SK-N-SH (cell line): Measurements from ENCODE around the gene FRMPD1. TPM values are rescaled to one million over a fixed set of nuclear protein-coding genes. Genes with fewer than 3 reads are reported as not detected.

Source experiments
- CTCF ChIA-PET: fragments of 300-600, 350-600 bp; formaldehyde crosslinking; extraction: SDS; loops from one replicate; lab custom pipeline; 2021; lab: Yijun Ruan, JAX
- POLR2A ChIA-PET: fragments of 350-600 bp; sonication (Branson Sonifier 250); formaldehyde crosslinking; extraction: SDS; loops from one replicate; lab custom pipeline; 2020; ENCODE audit warnings: antibody characterized with exemption, inconsistent platforms; lab: Yijun Ruan, JAX
- DNase-seq: peaks from one replicate; pipeline ENCODE4 v3.0.0; 2012
- H2AFZ ChIP-seq: fragments of 200-600 bp; sonication (generic); 2 replicates; pipeline ENCODE4 v1.8.1; 2016; ENCODE audit warnings: antibody characterized with exemption, mild to moderate bottlenecking, low read depth
- H3F3A ChIP-seq: fragments of 200-600 bp; sonication (generic); replicated peaks from 2 replicates; pipeline ENCODE3; 2016; ENCODE audit warnings: antibody characterized with exemption, mild to moderate bottlenecking; ENCODE audit not compliant: insufficient read depth
- H3K27ac ChIP-seq, 2 experiments: fragments of 200-500 bp in 1 of 2; fragments of 200-600 bp in 1 of 2; sonication (Bioruptor generic) in 1 of 2; sonication (generic), shearing (Covaris generic) in 1 of 2; 2 replicates each; pipeline versions ENCODE4 v1.5.1 to v1.6.1; 2014 to 2016; ENCODE audit warnings: low read depth in 2 of 2, inconsistent platforms in 1 of 2, low read length in 1 of 2, mild to moderate bottlenecking in 1 of 2, mixed read lengths in 1 of 2
- H3K27me3 ChIP-seq: fragments of 200-600 bp; sonication (generic), shearing (Covaris generic); 2 replicates; pipeline ENCODE4 v1.6.1; 2016; ENCODE audit warnings: mixed run types; ENCODE audit not compliant: insufficient read depth
- H3K36me3 ChIP-seq, 2 experiments: fragments of 200-500 bp in 1 of 2; fragments of 200-600 bp in 1 of 2; sonication (Bioruptor generic) in 1 of 2; sonication (generic) in 1 of 2; replicated peaks in 1 of 2; 2 replicates each; pipeline versions ENCODE3 to v1.5.1; 2014 to 2016; ENCODE audit warnings: low read length in 1 of 2, mild to moderate bottlenecking in 1 of 2; ENCODE audit not compliant: insufficient read depth in 2 of 2, control insufficient read depth in 1 of 2
- H3K4me1 ChIP-seq, 2 experiments: fragments of 200-500 bp in 1 of 2; fragments of 200-600 bp in 1 of 2; sonication (Bioruptor generic) in 1 of 2; sonication (generic), shearing (Covaris generic) in 1 of 2; 2 replicates each; pipeline versions ENCODE4 v1.5.1 to v1.6.1; 2014 to 2016; ENCODE audit warnings: low read depth in 1 of 2, low read length in 1 of 2, mixed run types in 1 of 2; ENCODE audit not compliant: insufficient read depth in 2 of 2, control insufficient read depth in 1 of 2
- H3K4me2 ChIP-seq: fragments of 200-600 bp; sonication (generic), shearing (Covaris generic); 2 replicates; pipeline ENCODE4 v1.6.1; 2017; ENCODE audit warnings: mixed run types
- H3K4me3 ChIP-seq, 2 experiments: fragments of 200-500 bp in 1 of 2; fragments of 200-600 bp in 1 of 2; sonication (Bioruptor generic) in 1 of 2; sonication (generic), shearing (Covaris generic) in 1 of 2; 2 replicates each; pipeline versions ENCODE4 v1.5.1 to v1.8.1; 2014 to 2016; ENCODE audit warnings: low read depth in 2 of 2, inconsistent platforms in 1 of 2, low read length in 1 of 2, mild to moderate bottlenecking in 1 of 2, mixed read lengths in 1 of 2, moderate library complexity in 1 of 2
- H3K79me2 ChIP-seq: fragments of 200-600 bp; sonication (generic); 2 replicates; pipeline ENCODE4 v1.8.1; 2017; ENCODE audit warnings: mild to moderate bottlenecking; ENCODE audit not compliant: insufficient read depth
- H3K9ac ChIP-seq: fragments of 200-600 bp; sonication (generic); 2 replicates; pipeline ENCODE4 v1.6.1; 2017; ENCODE audit warnings: mixed run types
- H3K9me2 ChIP-seq: fragments of 200-600 bp; sonication (generic); 2 replicates; pipeline ENCODE4 v1.6.1; 2017; ENCODE audit warnings: mixed run types
- H3K9me3 ChIP-seq: fragments of 200-600 bp; sonication (generic); 2 replicates; pipeline ENCODE4 v1.6.1; 2017; ENCODE audit warnings: mixed run types, mild to moderate bottlenecking, moderate library complexity
- H4K20me1 ChIP-seq: fragments of 200-600 bp; sonication (generic); 2 replicates; pipeline ENCODE4 v1.6.1; 2017; ENCODE audit warnings: mild to moderate bottlenecking, mixed run types; ENCODE audit not compliant: insufficient read depth
- EP300 ChIP-seq, 2 experiments: IDR thresholded peaks; 2 replicates each; pipeline versions ENCODE4 v1.4.0 to v1.6.1; 2012; ENCODE audit warnings: borderline replicate concordance in 1 of 2, low read depth in 1 of 2, low read length in 1 of 2
- MEF2A ChIP-seq: IDR thresholded peaks from 2 replicates; pipeline ENCODE4 v1.4.0; 2012; ENCODE audit warnings: low read depth, borderline replicate concordance
- TAF1 ChIP-seq: IDR thresholded peaks from 2 replicates; pipeline ENCODE4 v1.6.1; 2012; ENCODE audit warnings: low read depth, mild to moderate bottlenecking, low read length, moderate library complexity, borderline replicate concordance
- TCF12 ChIP-seq: IDR thresholded peaks from 2 replicates; pipeline ENCODE4 v1.4.0; 2012
- WGBS: methylation state at CpG from one replicate; pipeline ENCODE4 v1.1.6; 2017; ENCODE audit warnings: low lambda C conversion rate; 5-methylcytosine and 5-hydroxymethylcytosine counted together
- polyA plus RNA-seq, 3 experiments: library from polyadenylated mRNA; depleted of rRNA; stranded (reverse); fragments of >200 nt; gene quantifications; 2 replicates each; pipeline ENCODE4 v1.2.3, GENCODE V29; 2012
- TF ChIP-seq, protein P1 (sequence below): IDR thresholded peaks from 2 replicates; pipeline ENCODE4 v1.4.0; 2012; ENCODE audit warnings: low read depth, borderline replicate concordance
- TF ChIP-seq, protein P2 (sequence below): fragments of 200-600 bp; sonication (generic); IDR thresholded peaks from 2 replicates; pipeline ENCODE4 v1.6.1; 2017; ENCODE audit warnings: antibody characterized with exemption, mild to moderate bottlenecking, moderate library complexity
- TF ChIP-seq, protein P3 (sequence below): fragments of 150-350 bp; IDR thresholded peaks from 2 replicates; pipeline ENCODE4 v1.6.1; 2016; ENCODE audit warnings: mild to moderate bottlenecking, low read depth, low read length

FRMPD1 gene
- polyA plus RNA-seq, 1 of the 3 experiments (the other 2 are of a cell fraction) = not detected

DNA sequence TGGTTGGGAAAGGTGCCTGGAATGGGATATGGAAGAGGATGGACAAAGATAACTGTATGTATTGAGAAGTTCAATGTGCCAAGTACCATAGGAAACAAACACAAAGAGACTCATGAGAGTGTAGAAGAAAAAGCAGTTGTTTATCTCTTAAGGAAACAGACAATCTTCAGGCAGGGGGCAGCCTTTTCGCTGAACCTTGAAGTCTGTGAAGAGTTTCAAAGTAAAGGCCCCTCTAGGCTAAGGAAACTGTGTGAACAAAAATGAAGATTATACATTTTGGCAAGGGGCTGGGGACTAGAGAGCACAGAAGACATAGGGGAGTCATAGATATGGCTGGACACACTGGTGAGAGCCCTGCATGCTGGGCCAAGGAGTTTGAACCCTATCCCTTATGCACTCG is 27.5 kb upstream of the FRMPD1 start:
- no peaks in the 10 kb centered on the region for H4K20me1 ChIP-seq
- no peak overlapping the region for H2AFZ ChIP-seq
- H3K36me3 ChIP-seq = no peaks in the 10 kb centered on the region
- H3K9me3 ChIP-seq = no peaks in the 10 kb centered on the region
- peaks cover 0 to 23% of the 10 kb centered on the region in 2 experiments; a peak in 2 of 4 replicates for H3K4me1 ChIP-seq
- WGBS = 63% methylated on average over 2 of the region's 2 CpGs
- H3K9ac ChIP-seq = no peak overlapping the region
- TF ChIP-seq EP300 (IDR thresholded peaks at IDR 0.05; ENCODE audit: borderline replicate concordance in 1 of 2, low read depth in 1 of 2, low read length in 1 of 2) (no peak), TAF1 (no peak), TCF12 (no peak)
- TF ChIP-seq, protein P1, sequence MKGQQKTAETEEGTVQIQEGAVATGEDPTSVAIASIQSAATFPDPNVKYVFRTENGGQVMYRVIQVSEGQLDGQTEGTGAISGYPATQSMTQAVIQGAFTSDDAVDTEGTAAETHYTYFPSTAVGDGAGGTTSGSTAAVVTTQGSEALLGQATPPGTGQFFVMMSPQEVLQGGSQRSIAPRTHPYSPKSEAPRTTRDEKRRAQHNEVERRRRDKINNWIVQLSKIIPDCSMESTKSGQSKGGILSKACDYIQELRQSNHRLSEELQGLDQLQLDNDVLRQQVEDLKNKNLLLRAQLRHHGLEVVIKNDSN = no peak
- TF ChIP-seq, all 33 proteins: peak for 0
- Histone ChIP-seq H3K27ac (peak overlapping the region in 1 of 2 experiments; percentile 92; a peak in 2 of 4 replicates), H3K4me3 (no peak overlapping the region), H3K4me2 (no peak overlapping the region), H3F3A (no peaks in the 10 kb centered on the region), H3K27me3 (no peaks in the 10 kb centered on the region), H3K79me2 (no peaks in the 10 kb centered on the region), H3K9me2 (no peaks in the 10 kb centered on the region)
- ChIA-PET CTCF (interaction anchor here (1.1 to 2.8 kb wide), 2 partner anchors 27 to 28 kb away, joined by 3 to 15 read pairs; partner anchors contain the start of gene FRMPD1), POLR2A (no interaction called here)
- no peak for DNase-seq

DNA sequence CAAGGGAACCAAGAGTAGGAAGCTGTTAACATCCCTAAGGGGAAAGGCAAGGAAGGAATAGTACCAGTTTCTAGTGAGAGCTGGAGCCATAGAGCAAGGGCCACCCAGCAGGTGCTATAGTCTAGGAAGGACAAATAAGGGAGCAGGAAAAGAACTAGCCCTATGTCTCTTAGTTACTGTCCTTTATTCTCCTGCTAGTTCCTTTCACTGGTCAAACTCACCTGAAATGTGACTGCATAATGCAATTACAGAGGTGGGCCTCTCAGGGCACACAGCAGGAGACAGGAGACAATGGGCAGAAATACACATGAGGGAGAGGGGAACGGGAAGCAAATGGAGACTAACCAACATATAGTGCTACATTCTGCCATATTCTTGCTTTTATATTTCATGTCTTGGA is 26.7 kb upstream of the FRMPD1 start:
- no peak for TF ChIP-seq TAF1
- TF ChIP-seq, protein P2, sequence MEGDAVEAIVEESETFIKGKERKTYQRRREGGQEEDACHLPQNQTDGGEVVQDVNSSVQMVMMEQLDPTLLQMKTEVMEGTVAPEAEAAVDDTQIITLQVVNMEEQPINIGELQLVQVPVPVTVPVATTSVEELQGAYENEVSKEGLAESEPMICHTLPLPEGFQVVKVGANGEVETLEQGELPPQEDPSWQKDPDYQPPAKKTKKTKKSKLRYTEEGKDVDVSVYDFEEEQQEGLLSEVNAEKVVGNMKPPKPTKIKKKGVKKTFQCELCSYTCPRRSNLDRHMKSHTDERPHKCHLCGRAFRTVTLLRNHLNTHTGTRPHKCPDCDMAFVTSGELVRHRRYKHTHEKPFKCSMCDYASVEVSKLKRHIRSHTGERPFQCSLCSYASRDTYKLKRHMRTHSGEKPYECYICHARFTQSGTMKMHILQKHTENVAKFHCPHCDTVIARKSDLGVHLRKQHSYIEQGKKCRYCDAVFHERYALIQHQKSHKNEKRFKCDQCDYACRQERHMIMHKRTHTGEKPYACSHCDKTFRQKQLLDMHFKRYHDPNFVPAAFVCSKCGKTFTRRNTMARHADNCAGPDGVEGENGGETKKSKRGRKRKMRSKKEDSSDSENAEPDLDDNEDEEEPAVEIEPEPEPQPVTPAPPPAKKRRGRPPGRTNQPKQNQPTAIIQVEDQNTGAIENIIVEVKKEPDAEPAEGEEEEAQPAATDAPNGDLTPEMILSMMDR = no peak
- no peak for TF ChIP-seq MEF2A
- TF ChIP-seq, protein P3, sequence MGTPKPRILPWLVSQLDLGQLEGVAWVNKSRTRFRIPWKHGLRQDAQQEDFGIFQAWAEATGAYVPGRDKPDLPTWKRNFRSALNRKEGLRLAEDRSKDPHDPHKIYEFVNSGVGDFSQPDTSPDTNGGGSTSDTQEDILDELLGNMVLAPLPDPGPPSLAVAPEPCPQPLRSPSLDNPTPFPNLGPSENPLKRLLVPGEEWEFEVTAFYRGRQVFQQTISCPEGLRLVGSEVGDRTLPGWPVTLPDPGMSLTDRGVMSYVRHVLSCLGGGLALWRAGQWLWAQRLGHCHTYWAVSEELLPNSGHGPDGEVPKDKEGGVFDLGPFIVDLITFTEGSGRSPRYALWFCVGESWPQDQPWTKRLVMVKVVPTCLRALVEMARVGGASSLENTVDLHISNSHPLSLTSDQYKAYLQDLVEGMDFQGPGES = no peak
- H3K4me3 ChIP-seq = no peak overlapping the region
- H2AFZ ChIP-seq = no peak overlapping the region
- peaks cover 0 to 23% of the 10 kb centered on the region in 2 experiments; a peak in 2 of 4 replicates for H3K4me1 ChIP-seq
- H3K27ac ChIP-seq = no peak overlapping the region
- CTCF ChIA-PET = interaction anchor here (0.6 kb wide), 1 partner anchor 22 kb away, joined by 3 read pairs; no protein-coding TSS in a partner anchor
- POLR2A ChIA-PET = interaction anchor here (0.5 kb wide), 1 partner anchor 18 kb away, joined by 4 read pairs; no protein-coding TSS in a partner anchor
- WGBS = 36% methylated on average over 1 of the region's 1 CpG
- DNase-seq = no peak
- H3K36me3 ChIP-seq = no peaks in the 10 kb centered on the region
- H4K20me1 ChIP-seq = no peaks in the 10 kb centered on the region
- H3K27me3 ChIP-seq = no peaks in the 10 kb centered on the region
- H3F3A ChIP-seq = no peaks in the 10 kb centered on the region
- no peaks in the 10 kb centered on the region for H3K9me3 ChIP-seq
- no peaks in the 10 kb centered on the region for H3K79me2 ChIP-seq
- H3K9ac ChIP-seq = no peak overlapping the region
- H3K4me2 ChIP-seq = no peak overlapping the region
- no peaks in the 10 kb centered on the region for H3K9me2 ChIP-seq
